ENCODE results near the gene PBX4.

Gene PBX4

GRCh38 chr19:19513682-19514081 lies 104.8 kb downstream of the PBX4 start:
- Histone ChIP-seq H3K9me3 (ENCODE audit: control insufficient read depth, insufficient read depth, low read depth, low read length) (no peaks in the 10 kb centered on the region), H3K27ac (ENCODE audit: extremely low read depth, low read depth, low read length) (no peak overlapping the region), H3K4me1 (ENCODE audit: control insufficient read depth, insufficient read depth, low read length) (no peaks in the 10 kb centered on the region), H3K36me3 (ENCODE audit: control insufficient read depth in 2 of 2, insufficient read depth in 1 of 2, low read length in 2 of 2) (peaks cover 4 to 7% of the 10 kb centered on the region in 2 experiments; a peak in 2 of 3 replicates), H3K4me3 (ENCODE audit: low read depth, low read length) (no peak overlapping the region)
- TF ChIP-seq ZBTB8A (tag by site-specific recombination; IDR thresholded peaks at IDR 0.05) (no peak), ZNF121 (tag by site-specific recombination; IDR thresholded peaks at IDR 0.05) (no peak), WT1 (tag by site-specific recombination; IDR thresholded peaks at IDR 0.05) (no peak), ZNF366 (tag by site-specific recombination; conservative IDR thresholded peaks at IDR 0.05) (no peak), ZSCAN4 (tag by site-specific recombination; IDR thresholded peaks at IDR 0.05) (no peak), SCRT2 (tag by site-specific recombination; IDR thresholded peaks at IDR 0.05) (no peak), ZNF555 (tag by site-specific recombination; conservative IDR thresholded peaks at IDR 0.05) (no peak), ZNF501 (tag by site-specific recombination; IDR thresholded peaks at IDR 0.05) (no peak), SP2 (tag by site-specific recombination; IDR thresholded peaks at IDR 0.05) (no peak), REST (tag by site-specific recombination; IDR thresholded peaks at IDR 0.05) (no peak), ZNF146 (tag by site-specific recombination; IDR thresholded peaks at IDR 0.05) (no peak), ZBTB21 (tag by site-specific recombination; IDR thresholded peaks at IDR 0.05) (no peak), ZNF76 (tag by site-specific recombination; IDR thresholded peaks at IDR 0.05; ENCODE audit: borderline replicate concordance, low read depth) (no peak), ZNF266 (tag by site-specific recombination; IDR thresholded peaks at IDR 0.05; ENCODE audit: low read depth) (no peak), ZNF544 (tag by site-specific recombination; IDR thresholded peaks at IDR 0.05) (no peak)
- TF ChIP-seq, protein P1, sequence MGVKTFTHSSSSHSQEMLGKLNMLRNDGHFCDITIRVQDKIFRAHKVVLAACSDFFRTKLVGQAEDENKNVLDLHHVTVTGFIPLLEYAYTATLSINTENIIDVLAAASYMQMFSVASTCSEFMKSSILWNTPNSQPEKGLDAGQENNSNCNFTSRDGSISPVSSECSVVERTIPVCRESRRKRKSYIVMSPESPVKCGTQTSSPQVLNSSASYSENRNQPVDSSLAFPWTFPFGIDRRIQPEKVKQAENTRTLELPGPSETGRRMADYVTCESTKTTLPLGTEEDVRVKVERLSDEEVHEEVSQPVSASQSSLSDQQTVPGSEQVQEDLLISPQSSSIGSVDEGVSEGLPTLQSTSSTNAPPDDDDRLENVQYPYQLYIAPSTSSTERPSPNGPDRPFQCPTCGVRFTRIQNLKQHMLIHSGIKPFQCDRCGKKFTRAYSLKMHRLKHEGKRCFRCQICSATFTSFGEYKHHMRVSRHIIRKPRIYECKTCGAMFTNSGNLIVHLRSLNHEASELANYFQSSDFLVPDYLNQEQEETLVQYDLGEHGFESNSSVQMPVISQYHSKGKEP (tag by site-specific recombination; IDR thresholded peaks at IDR 0.05) = no peak
- ChIA-PET CTCF (no interaction called here), POLR2A (no interaction called here)
